HG03460 (cell line): ENCODE results near the gene MEAF6.

Source experiments
- ATAC-seq: cut with Tn5 transposase; IDR thresholded peaks from one replicate; pipeline ENCODE4 v1.9.1; 2021; ENCODE audit not compliant: unreplicated experiment

MEAF6 gene

GRCh38 chr1:37474697-37475379 lies 39.7 kb downstream of the MEAF6 start:
- no peak for ATAC-seq

GRCh38 chr1:37474046-37474696 lies 40.4 kb downstream of the MEAF6 start, which contains the start of gene ZC3H12A:
Gene ZC3H12A (plus strand): TSS chr1:37474580. CDS start chr1:37475497, 917 bp downstream.
- peak; percentile 46 for ATAC-seq

- no peak for ATAC-seq
Observed at GRCh38 chr1:37473431-37474045, 41.0 kb downstream of the MEAF6 start.

- ATAC-seq: no peak
Observed at GRCh38 chr1:37472994-37473393, 41.6 kb downstream of the MEAF6 start.

- no peak for ATAC-seq
Observed at GRCh38 chr1:37472281-37472680, 42.3 kb downstream of the MEAF6 start.

GRCh38 chr1:37471345-37472231 lies 43.0 kb downstream of the MEAF6 start:
- ATAC-seq: no peak

GRCh38 chr1:37469386-37469785 lies 45.2 kb downstream of the MEAF6 start:
- no peak for ATAC-seq

GRCh38 chr1:37468037-37468436 lies 46.5 kb downstream of the MEAF6 start:
- no peak for ATAC-seq

GRCh38 chr1:37465593-37466517 lies 48.7 kb downstream of the MEAF6 start:
- ATAC-seq: no peak

- ATAC-seq: no peak
Observed at GRCh38 chr1:37464443-37464842, 50.1 kb downstream of the MEAF6 start.

GRCh38 chr1:37461698-37462436 lies 52.7 kb downstream of the MEAF6 start:
- ATAC-seq: no peak

- ATAC-seq: no peak
Observed at GRCh38 chr1:37458551-37458950, 56.0 kb downstream of the MEAF6 start.

- ATAC-seq: no peak
Observed at GRCh38 chr1:37456614-37457013, 58.0 kb downstream of the MEAF6 start.

- ATAC-seq: no peak
Observed at GRCh38 chr1:37455516-37455915, 59.0 kb downstream of the MEAF6 start.

- no peak for ATAC-seq
Observed at GRCh38 chr1:37453647-37454046, 60.9 kb downstream of the MEAF6 start.

GRCh38 chr1:37452416-37452815 lies 62.1 kb downstream of the MEAF6 start:
- ATAC-seq: no peak

GRCh38 chr1:37449936-37450335 lies 64.6 kb downstream of the MEAF6 start:
- no peak for ATAC-seq

GRCh38 chr1:37448691-37449417 lies 65.7 kb downstream of the MEAF6 start:
- no peak for ATAC-seq

GRCh38 chr1:37448185-37448584 lies 66.4 kb downstream of the MEAF6 start:
- ATAC-seq: no peak
